Measurements from ENCODE around the gene HLA-DMB.

GRCh38 chr6:32890831-32891230 is 50.0 kb downstream of the HLA-DMB start:
- TF ChIP-seq EZH2 (IDR thresholded peaks at IDR 0.05; ENCODE audit: insufficient read depth, poor library complexity, severe bottlenecking) (no peak), EZH2phosphoT487 (IDR thresholded peaks at IDR 0.05; ENCODE audit: insufficient read depth, low read depth) (no peak)
